HUES64 (cell line): Measurements from ENCODE around the gene FBXO17.
"Not testable (repeated sequence)": the region's sequence is repeated elsewhere in the genome, so short reads cannot be mapped to it uniquely, and the experiment has no call there.

Experiments used
- H3K27ac ChIP-seq: 2 replicates; pipeline ENCODE4 v1.7.0; 2013; ENCODE audit warnings: low read depth, low read length, inconsistent platforms
- H3K27me3 ChIP-seq: 2 replicates; pipeline ENCODE4 v1.6.1; 2013; ENCODE audit warnings: mild to moderate bottlenecking, low read length; ENCODE audit not compliant: insufficient read depth
- H3K36me3 ChIP-seq: 2 replicates; pipeline ENCODE4 v1.6.1; 2013; ENCODE audit warnings: mild to moderate bottlenecking, low read length; ENCODE audit not compliant: insufficient read depth
- H3K4me1 ChIP-seq: 2 replicates; pipeline ENCODE4 v1.6.1; 2013; ENCODE audit warnings: mild to moderate bottlenecking, low read length, moderate library complexity; ENCODE audit not compliant: insufficient read depth
- H3K4me3 ChIP-seq: 2 replicates; pipeline ENCODE4 v1.5.1; 2013; ENCODE audit warnings: mild to moderate bottlenecking, low read length, moderate library complexity
- H3K9ac ChIP-seq: 2 replicates; pipeline ENCODE4 v1.6.1; 2013; ENCODE audit warnings: mild to moderate bottlenecking, low read depth, low read length
- H3K9me3 ChIP-seq: 2 replicates; pipeline ENCODE4 v1.6.1; 2013; ENCODE audit warnings: low read depth, low read length; ENCODE audit not compliant: insufficient read depth
- WGBS: fragments of 150-250, 120-280 bp; methylation state at CpG from one replicate; pipeline ENCODE4 v1.1.7; 2013; ENCODE audit warnings: missing lambda C conversion rate; 5-methylcytosine and 5-hydroxymethylcytosine counted together

Gene FBXO17

GRCh38 chr19:39003188-39003587 is 27.6 kb upstream of the FBXO17 start:
- 85% methylated on average over 4 of the region's 4 CpGs for WGBS
- no peak overlapping the region for H3K4me3 ChIP-seq
- no peaks in the 10 kb centered on the region for H3K4me1 ChIP-seq
- H3K9me3 ChIP-seq: no peaks in the 10 kb centered on the region
- H3K36me3 ChIP-seq: no peaks in the 10 kb centered on the region
- H3K9ac ChIP-seq: no peak overlapping the region
- H3K27ac ChIP-seq: no peak overlapping the region
- H3K27me3 ChIP-seq: no peaks in the 10 kb centered on the region

GRCh38 chr19:39001041-39001440 is 25.5 kb upstream of the FBXO17 start:
- Histone ChIP-seq H3K36me3 (no peaks in the 10 kb centered on the region), H3K27me3 (no peaks in the 10 kb centered on the region), H3K9me3 (no peaks in the 10 kb centered on the region), H3K9ac (no peak overlapping the region), H3K4me3 (no peak overlapping the region), H3K4me1 (no peaks in the 10 kb centered on the region), H3K27ac (no peak overlapping the region)
- WGBS: 93% methylated on average over 7 of the region's 7 CpGs

GRCh38 chr19:38997576-38997975 is 22.0 kb upstream of the FBXO17 start:
- H3K9me3 ChIP-seq, H3K27me3 ChIP-seq, H3K9ac ChIP-seq, H3K4me3 ChIP-seq, H3K36me3 ChIP-seq, H3K4me1 ChIP-seq, H3K27ac ChIP-seq: not testable (repeated sequence)
- WGBS: 92% methylated on average over 3 of the region's 3 CpGs

- no peaks in the 10 kb centered on the region for H3K27me3 ChIP-seq
- no peak overlapping the region for H3K9ac ChIP-seq
- H3K4me1 ChIP-seq: peaks cover 3% of the 10 kb centered on the region; the same call in 1 of the 2 replicates
- no peaks in the 10 kb centered on the region for H3K9me3 ChIP-seq
- H3K27ac ChIP-seq: no peak overlapping the region
- no peaks in the 10 kb centered on the region for H3K36me3 ChIP-seq
- H3K4me3 ChIP-seq: no peak overlapping the region
- WGBS: 82% methylated on average over 3 of the region's 3 CpGs
These were observed 17.7 kb upstream of the FBXO17 start for GRCh38 chr19:38993271-38993670.

- Histone ChIP-seq H3K4me3 (no peak overlapping the region), H3K4me1 (peaks cover 3% of the 10 kb centered on the region; the same call in 1 of the 2 replicates), H3K9me3 (no peaks in the 10 kb centered on the region), H3K9ac (no peak overlapping the region), H3K36me3 (no peaks in the 10 kb centered on the region), H3K27ac (no peak overlapping the region), H3K27me3 (no peaks in the 10 kb centered on the region)
- WGBS: 86% methylated on average over 11 of the region's 13 CpGs
These were observed 15.6 kb upstream of the FBXO17 start for GRCh38 chr19:38990949-38991697.

GRCh38 chr19:38989614-38990013 is 14.1 kb upstream of the FBXO17 start:
- WGBS: 89% methylated on average over 1 of the region's 1 CpG

GRCh38 chr19:38989066-38989605 is 13.6 kb upstream of the FBXO17 start:
- H3K4me3 ChIP-seq: no peak overlapping the region
- H3K9ac ChIP-seq: no peak overlapping the region
- WGBS: 32% methylated on average over 12 of the region's 12 CpGs

More at GRCh38 chr19:38989614-38990013, 14.1 kb upstream of the FBXO17 start:
- H3K4me3 ChIP-seq, H3K4me1 ChIP-seq, H3K27me3 ChIP-seq, H3K9ac ChIP-seq, H3K27ac ChIP-seq, H3K9me3 ChIP-seq, H3K36me3 ChIP-seq: not testable (repeated sequence)

GRCh38 chr19:38988627-38989026 is 13.1 kb upstream of the FBXO17 start:
- not testable (repeated sequence) for H3K27me3 ChIP-seq, H3K9ac ChIP-seq, H3K4me1 ChIP-seq, H3K36me3 ChIP-seq, H3K9me3 ChIP-seq, H3K4me3 ChIP-seq
- peak overlapping the region; percentile 1; the same call in 1 of the 2 replicates for H3K27ac ChIP-seq
- WGBS: 95% methylated on average over 4 of the region's 4 CpGs

More at GRCh38 chr19:38989066-38989605, 13.6 kb upstream of the FBXO17 start:
- Histone ChIP-seq H3K27ac (peak overlapping the region; percentile 1; the same call in 1 of the 2 replicates), H3K4me1 (peaks cover 3% of the 10 kb centered on the region; the same call in 1 of the 2 replicates), H3K27me3 (no peaks in the 10 kb centered on the region), H3K9me3 (no peaks in the 10 kb centered on the region), H3K36me3 (no peaks in the 10 kb centered on the region)

GRCh38 chr19:38987745-38988144 is 12.2 kb upstream of the FBXO17 start:
- H3K9me3 ChIP-seq, H3K4me3 ChIP-seq, H3K27me3 ChIP-seq, H3K4me1 ChIP-seq, H3K27ac ChIP-seq, H3K9ac ChIP-seq, H3K36me3 ChIP-seq: not testable (repeated sequence)
- WGBS: 92% methylated on average over 6 of the region's 6 CpGs

GRCh38 chr19:38985262-38985661 is 9.7 kb upstream of the FBXO17 start:
- peaks cover 12% of the 10 kb centered on the region for H3K9me3 ChIP-seq
- peaks cover 3% of the 10 kb centered on the region; the same call in 1 of the 2 replicates for H3K4me1 ChIP-seq
- H3K9ac ChIP-seq: no peak overlapping the region
- 83% methylated on average over 1 of the region's 1 CpG for WGBS
- no peak overlapping the region for H3K27ac ChIP-seq
- no peaks in the 10 kb centered on the region for H3K36me3 ChIP-seq
- H3K4me3 ChIP-seq: no peak overlapping the region
- H3K27me3 ChIP-seq: no peaks in the 10 kb centered on the region

- H3K36me3 ChIP-seq: no peaks in the 10 kb centered on the region
- 94% methylated on average over 10 of the region's 10 CpGs for WGBS
- H3K4me1 ChIP-seq: peaks cover 5% of the 10 kb centered on the region; the same call in 1 of the 2 replicates
- H3K27me3 ChIP-seq: no peaks in the 10 kb centered on the region
- no peak overlapping the region for H3K9ac ChIP-seq
- no peak overlapping the region for H3K27ac ChIP-seq
- peaks cover 18% of the 10 kb centered on the region for H3K9me3 ChIP-seq
- no peak overlapping the region for H3K4me3 ChIP-seq
These were observed 5.2 kb upstream of the FBXO17 start for GRCh38 chr19:38980583-38981374.
